NCI-H1105 treated with DMSO at 0.1 percent for 48 hours (cell line): ENCODE results near the gene SH2D3A.
"Not testable (repeated sequence)": the region's sequence is repeated elsewhere in the genome, so short reads cannot be mapped to it uniquely, and the experiment has no call there.

Experiments
- DNase-seq: peaks from one replicate; lab custom pipeline; 2025; lab: John Stamatoyannopoulos, UW

The SH2D3A gene

DNA sequence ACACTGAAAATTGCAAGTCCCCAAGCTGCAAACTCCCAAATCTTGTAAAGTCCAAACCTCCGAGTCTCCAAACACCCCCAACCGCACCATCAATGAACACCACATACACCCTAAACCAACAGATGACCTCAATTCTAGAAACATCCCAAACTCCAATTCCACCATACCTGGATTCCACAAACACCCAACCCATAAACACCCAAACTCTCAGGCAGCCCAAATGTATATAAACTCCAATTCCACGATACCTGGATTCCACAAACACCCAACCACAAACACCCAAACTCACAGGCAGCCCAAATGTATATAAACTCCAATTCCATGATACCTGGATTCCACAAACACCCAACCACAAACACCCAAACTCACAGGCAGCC is 47.3 kb downstream of the SH2D3A start:
- DNase-seq = no peak

DNA sequence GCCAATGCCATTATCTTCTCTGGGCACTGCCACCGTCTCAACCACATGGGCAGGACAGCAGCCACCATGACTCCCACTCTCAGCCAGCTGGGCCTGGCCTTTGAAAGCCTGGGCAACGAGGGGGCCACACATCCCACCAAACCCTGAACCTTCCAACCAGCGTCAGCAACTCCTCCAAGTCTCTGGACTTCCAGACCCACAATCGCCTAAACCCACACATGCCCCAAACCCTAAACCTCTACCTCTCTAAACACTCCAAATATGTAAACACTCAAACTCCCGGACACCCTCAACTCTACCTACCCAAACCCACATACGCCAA is 47.7 kb downstream of the SH2D3A start:
- no peak for DNase-seq

DNA sequence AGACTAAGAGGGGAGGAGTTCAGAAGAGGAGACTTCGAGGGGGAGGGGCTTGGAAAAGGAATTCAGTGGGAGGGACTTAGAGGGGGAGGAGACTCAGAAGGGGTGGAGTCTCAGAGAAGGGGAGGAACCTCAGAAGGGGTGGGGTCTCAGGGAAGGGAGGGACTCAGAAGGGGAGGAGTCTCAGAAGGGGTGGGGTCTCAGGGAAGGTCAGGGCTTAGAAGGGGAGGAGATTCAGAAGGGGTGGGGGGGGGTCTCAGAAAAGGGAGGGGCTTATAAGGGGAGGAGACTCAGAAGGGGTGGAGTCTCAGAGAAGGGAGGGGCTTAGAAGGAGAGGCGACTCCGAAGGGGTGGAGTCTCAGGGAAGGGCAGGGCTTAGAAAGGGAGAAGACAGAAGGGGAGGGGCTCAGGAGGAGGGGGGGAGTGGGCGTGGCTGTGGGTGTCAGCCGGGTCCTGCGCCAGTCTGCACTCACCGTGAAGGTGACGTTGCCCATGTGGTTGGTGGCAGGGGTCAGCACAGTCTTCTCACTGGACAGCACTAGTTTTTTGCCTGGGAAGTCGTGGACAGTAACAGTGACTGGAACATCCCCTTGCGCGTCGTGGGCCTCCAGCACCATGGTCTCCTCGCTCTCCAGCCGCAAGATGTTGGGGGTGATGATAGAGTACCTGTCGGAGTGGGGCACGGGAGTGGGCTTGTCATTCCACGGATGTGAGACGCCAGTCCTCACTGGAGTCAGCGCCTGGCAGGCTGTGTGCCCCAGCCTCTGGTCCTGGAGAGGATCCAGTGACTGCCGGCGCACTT is 48.3 kb downstream of the SH2D3A start:
- DNase-seq = no peak

DNA sequence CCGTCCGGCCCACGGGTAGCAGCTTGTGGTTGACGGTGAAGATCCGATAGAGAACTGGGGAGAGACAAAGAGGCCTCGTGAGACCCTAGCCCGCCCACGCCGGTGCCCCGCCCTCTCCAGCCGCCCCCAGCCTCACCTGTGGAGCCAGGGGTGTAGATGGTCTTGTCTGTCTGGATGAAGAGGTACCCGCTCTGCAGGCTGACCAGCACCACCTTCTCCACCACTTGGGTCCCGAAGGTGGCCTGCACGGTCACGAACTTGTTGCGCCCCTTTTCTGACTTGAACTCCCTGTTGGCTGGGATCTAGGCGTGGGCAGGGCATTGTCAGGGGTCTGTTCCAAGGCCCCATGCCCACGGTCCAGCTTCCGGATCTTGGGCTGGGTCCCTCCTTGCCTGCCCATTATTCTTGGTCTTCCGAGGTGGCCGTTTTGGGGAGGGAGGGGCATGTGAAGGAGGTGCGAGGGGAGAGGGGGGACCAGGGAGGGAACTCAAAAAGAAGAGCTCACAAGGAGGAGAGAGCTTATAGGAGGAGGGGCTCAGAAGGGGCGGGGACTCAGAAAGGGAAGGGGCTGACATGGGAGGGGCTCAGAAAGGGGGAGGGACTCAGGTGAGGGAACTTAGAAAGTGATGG is 49.0 kb downstream of the SH2D3A start:
- no peak for DNase-seq

DNA sequence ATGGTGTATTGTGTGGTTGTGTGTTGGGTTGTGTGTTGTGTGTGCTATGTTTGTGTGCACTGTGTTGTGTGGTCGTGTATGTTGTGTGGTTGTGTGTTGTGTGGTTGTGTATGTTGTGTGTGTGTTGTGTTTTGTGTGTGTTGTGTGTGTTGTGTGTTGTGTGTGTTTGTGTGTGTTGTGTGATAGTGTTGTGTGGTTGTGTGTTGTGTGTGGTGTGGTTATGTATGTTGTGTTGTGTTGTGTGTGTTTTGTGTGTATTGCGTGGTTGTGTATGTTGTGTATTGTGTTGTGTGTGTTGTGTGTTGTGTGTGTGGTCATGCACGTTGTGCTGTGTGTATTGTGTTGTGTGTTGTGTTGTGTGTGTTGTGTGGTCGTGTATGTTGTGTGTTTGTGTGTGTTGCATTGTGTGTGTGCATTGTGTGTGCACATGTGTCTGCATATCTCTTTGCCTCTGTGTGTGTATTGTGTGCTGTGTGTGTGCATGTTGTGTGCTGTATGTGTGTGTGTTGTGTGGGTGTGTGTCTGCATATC is 49.7 kb downstream of the SH2D3A start:
- DNase-seq = no peak

DNA sequence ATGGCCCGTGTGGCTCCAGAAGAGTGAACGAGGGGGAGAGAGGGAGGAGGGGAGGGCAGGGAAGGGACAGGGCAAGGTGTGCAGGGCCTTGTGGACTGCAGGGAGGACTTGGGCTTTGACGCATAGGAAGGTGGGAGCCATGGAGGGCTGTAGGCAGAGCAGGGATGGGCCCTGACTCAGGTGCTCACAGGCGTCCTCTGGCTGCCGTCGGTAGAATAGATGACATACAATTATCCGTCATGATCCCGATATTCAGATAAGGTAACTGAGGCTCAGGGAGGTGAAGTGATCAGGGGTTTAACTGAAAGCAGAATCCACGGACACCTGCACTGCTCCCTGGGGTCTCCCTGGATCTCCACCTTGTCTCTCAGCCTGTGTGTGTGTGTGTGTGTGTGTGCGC is 50.2 kb downstream of the SH2D3A start:
- no peak for DNase-seq

DNA sequence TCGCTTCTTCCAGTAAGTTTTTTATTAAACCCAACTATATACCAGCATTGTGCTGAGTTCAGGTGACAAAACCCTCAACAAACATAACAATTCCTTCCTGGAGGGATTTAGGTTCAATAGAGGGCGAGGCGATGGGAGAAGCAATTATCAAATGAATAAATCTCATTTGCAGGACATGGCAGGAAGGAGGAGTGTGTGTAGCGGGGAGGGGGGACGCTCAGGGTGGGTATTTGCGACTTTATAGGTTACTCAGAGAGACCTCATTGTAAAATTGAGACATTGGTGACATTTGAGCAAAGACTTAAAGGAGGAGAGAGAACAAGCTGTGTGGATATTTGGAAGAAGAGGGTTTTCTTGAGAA is 50.6 kb downstream of the SH2D3A start:
- DNase-seq = no peak

DNA sequence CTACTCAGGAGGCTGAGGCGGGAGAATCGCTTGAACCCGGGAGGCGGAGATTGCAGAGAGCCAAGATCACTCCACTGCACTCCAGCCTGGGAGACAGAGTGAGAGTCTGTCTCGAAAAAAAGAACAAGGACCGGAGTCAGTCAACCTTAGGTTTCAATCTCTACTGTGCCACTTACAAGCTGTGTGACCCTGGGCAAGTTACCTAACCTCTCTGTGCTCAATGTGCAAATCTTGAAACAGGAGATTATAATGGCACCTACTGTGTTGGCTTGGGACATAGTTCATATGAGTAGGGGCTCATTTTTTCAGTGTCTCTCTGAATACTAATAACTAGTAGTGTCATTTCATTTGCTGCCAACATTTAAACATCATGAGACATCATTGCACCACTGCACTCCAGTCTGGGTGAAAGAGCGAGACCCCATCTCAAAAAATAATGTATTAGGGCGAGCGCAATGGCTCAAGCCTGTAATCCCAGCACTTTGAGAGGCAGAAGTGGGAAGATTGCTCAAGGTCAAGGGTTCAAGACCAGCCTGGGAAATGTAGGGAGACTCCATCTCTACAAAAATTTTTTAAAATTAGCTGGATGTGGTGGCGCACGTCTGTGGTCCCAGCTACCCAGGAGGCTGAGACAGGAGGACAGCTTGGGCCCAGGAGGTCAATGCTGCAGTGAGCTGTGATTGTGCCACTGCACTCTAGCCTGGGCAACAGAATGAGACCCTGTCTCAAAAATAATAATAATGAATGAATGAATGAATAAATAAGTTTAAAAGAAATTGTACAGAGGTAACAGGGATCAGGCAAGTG is 52.3 kb downstream of the SH2D3A start:
- no peak for DNase-seq

DNA sequence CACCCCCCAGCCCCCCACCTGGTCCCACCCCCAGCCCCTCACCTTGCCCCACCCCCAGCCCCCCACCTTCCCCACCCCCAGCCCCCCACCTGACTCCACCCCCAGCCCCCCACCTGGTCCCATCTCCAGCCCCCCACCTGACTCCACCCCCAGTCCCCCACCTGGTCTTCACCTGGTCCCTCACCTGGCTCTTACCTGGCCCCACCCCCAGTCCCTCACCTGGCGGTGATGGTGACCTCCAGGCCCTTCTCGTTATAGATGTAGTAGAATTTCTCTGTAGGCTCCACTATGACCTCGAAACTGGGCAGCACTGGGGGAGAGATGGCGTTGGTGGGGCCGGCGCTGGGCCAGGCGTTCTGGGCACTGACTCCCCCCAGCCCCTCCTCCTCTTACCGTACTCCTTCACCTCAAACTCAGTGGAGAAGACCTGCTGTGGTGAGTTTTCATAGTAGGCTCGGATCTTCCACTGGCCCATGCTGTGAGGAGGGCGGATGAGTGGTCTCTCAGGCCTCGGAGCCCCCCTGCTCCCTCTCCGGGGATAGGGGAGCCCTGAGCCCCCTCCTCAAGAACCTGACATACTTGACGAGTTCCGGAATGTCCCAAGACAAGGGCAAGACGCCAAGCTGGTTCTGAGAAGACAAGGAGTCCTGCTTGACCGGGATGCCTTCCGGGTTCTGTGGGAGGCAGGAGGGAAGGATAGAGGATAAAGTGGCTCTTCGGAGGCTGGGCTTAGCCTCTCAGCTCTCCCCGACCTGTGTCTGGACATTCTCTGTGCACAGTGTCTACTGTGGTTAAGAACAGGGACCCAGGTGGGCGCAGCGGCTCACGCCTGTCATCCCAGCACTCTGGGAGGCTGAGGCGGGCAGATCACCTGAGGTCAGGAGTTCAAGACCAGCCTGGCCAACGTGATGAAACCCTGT is 53.2 kb downstream of the SH2D3A start:
- DNase-seq = no peak

DNA sequence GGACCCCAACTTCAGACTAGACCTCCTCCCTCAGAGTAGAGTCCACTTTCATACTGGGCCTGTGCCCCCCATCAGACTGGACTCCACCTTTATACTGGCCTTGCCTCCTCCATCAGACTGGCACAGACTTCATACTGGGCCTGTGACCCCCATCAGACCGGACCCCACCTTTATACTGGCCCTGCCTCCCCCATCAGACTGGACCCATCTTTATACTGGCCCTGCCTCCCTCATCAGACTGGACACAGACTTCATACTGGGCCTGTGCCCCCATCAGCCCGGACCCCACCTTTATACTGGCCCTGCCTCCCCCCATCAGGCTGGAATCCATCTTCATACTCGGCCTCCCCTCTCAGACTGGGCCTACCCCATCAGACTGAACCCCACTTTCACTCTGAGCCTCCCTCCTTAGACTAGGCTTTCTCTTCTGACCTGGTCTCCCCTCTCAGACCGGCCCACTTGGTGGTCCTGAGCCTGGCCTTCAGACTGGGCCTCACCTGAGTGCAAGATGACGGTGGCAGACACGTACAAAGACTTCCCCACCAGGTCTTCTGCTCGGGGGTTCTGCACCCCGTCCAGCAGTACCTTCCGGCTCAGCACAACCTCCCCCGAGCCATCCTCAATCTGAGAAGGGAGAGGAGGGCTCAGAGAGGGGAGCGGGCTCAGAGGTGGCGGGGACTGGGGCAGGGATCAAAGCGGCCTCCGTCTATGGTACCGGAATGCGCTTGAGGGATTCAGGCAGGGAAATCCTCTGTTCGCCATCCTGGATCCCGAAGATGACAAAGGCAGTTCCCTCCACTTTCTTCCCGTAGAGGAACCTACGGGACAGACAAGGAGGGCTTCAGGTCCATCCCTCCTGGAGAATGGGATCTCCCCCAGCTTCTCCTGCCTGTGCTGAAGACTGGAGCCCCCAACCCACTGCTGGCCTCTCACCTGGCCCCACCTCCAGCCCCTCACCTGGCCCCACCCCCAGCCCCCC is 54.3 kb downstream of the SH2D3A start:
- no peak for DNase-seq

DNA sequence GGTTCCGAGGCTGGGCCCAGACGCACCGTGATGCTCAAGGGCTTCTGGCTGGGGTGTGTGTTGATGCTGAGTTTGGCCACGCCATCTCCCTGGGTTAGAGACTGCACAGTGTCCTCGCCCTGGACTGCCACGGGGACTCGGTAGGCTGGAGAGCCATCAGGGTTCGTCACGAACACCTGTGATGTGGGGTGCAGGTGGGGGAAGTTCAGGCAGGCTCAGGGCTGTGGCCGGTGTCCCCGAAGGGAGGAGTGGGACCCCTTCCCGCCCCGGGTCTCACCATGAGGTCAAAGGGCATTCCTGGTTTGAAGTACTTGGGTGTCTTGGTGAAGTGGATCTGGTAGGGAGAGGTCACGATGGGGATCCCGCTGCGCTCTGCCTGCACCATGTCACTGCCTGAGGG is 55.0 kb downstream of the SH2D3A start:
- no peak for DNase-seq

DNA sequence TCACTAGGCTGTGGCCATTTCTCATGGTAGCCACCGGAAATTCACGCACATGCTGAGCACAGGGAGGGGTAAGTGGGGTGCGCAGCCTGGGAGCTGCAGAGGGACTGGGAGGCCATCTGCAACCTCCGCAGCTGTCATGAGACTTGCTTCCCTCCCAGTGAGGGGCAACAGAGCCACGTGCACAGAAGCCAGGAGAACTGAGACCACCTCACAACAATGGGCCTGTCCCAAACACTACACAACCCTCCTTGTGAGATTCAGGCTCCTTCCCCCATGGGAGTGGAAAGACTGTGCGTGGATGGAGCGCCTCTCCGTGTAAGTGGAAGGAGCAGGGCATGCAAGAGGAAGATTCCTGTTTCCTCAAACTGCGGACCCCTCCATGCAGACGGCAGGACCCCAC is 55.6 kb downstream of the SH2D3A start:
- no peak for DNase-seq

DNA sequence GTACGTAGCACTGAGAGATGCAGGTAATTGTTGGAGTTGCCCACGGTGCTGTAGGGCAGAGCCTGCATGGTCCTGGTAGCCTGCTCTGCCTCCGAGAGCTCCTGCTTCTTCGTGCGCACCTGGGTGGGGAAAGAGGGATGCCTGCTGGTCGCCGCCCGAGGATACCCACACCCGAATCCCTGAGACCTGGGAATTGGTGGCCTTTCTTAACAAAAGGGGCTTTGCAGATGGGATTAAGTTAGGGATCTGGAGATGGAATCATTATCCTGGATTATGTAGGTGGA is 56.2 kb downstream of the SH2D3A start:
- no peak for DNase-seq

DNA sequence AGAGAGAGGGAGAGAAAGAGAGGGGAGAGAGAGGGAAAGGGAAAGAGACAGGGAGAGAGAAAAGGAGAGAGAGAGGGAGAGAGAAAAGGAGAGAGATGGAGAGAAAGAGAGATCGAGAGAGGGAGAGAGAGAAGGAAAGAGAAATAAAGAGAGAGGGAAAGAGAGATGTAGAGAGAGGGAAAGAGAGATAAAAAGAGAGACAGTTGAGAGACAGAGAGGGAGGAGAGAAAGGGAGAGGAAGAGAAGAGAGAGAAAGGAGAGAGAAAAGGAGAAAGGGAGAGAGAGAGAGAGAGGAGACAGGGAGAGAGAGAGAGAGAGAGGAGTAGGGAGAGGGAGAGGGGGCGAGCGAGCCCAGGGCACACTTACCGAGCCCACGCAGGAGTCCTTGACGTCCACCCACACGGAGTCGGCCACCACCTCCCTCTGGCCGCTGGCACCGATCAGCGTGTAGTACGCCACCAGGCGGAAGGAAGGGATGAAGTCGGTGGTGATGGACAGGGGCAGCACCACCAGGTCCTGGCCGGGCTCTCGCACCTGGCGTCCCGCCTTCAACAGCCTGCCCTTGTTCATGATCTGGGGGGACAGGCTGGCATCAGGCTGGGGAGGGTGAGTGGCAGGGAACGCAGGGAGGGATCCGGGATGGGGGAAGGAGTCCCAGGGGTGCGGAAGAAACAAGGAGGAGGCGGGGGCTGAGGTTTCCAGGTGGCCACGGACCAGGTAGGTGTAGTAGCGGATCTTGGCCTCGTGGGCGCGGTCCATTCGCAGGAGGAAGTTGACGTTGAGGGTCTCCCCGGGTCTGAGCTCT is 56.8 kb downstream of the SH2D3A start:
- no peak for DNase-seq

DNA sequence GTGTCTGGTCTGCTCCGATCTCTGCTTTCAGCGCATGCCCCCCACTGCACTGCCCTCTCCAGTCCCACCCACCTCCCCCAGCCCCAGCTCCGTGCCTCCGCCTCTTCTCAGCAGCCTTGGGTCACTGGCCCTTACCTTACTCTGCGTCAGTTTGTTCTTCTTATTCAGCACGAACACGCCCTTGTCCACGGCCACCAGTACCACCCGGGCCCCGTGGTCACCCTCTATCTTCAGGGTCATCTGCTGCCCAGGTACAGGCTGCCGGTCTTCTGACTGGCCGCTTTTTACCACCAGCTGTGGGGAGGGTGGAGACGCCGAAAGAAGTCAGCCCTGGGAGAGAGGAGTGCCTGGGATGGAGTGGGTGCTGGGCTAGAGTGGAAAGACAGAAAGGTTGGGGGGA is 57.7 kb downstream of the SH2D3A start:
- no peak for DNase-seq

DNA sequence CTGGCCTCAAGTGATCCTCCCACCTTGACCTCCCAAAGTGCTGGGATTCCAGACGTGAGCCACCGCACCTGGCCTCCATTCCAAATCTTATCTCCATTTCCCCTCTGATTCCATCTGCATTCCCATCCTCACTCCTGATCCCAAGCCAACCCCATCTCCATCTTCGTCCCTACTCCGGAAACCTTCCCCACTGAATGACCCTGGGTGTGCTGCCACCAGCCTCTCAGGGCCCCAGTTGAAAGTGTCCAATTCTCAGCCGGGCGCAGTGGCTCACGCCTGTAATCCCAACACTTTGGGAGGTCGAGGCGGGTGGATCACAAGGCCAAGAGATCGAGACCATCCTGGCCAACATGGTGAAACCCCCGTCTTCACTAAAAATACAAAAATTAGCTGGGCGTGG is 58.3 kb downstream of the SH2D3A start:
- DNase-seq = not testable (repeated sequence)

DNA sequence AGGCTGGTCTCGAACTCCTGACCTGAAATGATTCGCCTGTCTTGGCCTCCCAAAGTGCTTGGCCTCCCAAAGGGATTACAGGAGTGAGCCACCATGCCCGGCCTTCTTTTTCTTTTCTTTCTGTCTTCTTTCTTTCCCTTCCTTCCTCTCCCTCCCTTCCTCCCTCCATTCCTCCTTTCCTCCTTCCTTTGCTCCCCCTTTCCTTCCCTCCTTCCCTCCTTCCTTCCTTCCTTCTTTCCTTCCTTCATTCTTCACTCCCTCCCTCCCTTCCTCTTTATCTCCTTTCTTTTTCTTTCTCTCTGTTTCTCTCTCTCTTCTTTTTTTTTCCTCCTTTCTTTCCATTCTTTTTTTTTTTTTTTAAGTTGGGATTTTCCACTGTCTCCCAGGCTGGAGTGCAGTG is 58.9 kb downstream of the SH2D3A start:
- no peak for DNase-seq

DNA sequence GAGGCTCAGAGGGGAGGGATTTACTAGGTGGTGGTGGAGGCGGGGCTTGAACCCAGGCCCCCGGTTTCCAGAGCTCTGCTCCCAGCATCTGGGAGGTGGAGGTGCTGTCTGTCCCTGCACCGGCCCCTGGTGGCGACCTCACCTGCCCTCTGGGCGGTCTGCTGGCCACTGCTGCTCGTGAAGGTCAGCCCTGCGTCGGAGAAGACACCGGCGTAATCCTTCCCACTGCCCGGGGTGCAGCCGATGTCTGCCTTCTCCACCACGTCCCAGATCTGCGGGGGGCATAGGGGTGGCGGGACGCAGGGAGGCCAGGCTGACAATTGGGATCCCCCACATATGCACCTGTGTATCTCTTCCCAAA is 59.6 kb downstream of the SH2D3A start:
- DNase-seq = no peak

DNA sequence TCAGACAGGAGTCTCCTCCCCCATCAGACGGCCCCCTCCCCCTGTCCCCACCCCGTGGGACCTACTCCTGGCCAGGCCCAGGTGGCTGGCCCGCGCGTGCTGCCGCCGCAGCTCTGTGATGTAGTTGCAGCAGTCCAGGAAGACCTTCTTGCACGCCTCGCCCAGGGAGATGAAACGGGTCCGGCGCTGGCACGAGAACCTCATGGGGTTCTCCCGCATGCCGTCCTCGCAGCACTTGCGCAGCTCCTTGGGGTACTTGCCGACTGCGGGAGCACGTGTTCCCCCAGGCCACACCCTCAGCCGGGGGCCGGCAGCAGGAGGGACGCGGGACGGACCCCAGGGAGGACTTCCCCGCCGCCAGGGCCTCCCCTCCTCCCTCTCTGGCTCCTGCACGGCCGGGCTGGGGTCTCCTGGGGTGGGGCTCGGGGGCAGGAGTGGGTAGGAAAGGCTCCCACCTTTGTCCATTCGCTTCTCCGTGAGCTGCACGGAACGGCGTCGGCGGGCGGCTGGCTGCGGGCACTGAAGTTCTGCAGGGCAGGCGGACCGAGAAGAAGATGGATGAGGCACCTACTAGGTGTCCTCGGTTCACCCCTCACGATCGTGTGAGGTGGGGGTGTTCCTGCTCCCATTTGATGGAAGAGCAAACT is 60.1 kb downstream of the SH2D3A start:
- DNase-seq = no peak

DNA sequence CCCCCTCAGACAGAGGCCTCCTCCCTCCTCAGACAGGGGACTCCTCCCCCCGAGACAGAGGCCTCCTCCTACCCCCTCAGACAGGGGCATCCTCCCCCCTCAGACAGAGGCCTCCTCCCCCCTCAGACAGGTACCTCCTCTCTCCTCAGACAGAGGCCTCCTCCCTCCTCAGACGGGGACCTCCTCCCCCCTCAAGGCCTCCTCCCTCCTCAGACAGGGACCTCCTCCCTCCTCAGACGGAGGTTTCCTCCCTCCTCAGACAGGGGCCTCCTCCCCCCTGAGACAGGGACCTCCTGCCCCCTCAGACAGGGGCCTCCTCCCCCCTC is 60.6 kb downstream of the SH2D3A start:
- no peak for DNase-seq
